Hepatocyte (in vitro differentiated cells): ENCODE data around the gene CACNB4. TPM values are rescaled to one million over a fixed set of nuclear protein-coding genes. Genes with fewer than 3 reads are reported as not detected.

ENCODE experiments used
- DNase-seq: peaks from one replicate; pipeline ENCODE4 v3.0.0-alpha.2; 2016; ENCODE audit warnings: low spot score
- H2AFZ ChIP-seq: fragments of 200-600 bp; sonication (generic); 2 replicates; pipeline ENCODE4 v1.6.0; 2016; ENCODE audit warnings: antibody characterized with exemption, mild to moderate bottlenecking
- H3K27ac ChIP-seq: fragments of 200-600 bp; sonication (generic); 2 replicates; pipeline ENCODE4 v1.5.1; 2016; ENCODE audit warnings: mild to moderate bottlenecking
- H3K27me3 ChIP-seq: fragments of 200-600 bp; sonication (generic); 2 replicates; pipeline ENCODE4 v1.6.1; 2016
- H3K36me3 ChIP-seq: fragments of 200-600 bp; sonication (generic); replicated peaks from 2 replicates; pipeline ENCODE4 v1.5.1; 2016; ENCODE audit warnings: low read depth; ENCODE audit not compliant: insufficient read depth
- H3K4me1 ChIP-seq: fragments of 200-600 bp; sonication (generic); 2 replicates; pipeline ENCODE4 v1.5.1; 2016; ENCODE audit warnings: mild to moderate bottlenecking, moderate library complexity; ENCODE audit not compliant: insufficient read depth
- H3K4me2 ChIP-seq: fragments of 200-600 bp; sonication (generic); 2 replicates; pipeline ENCODE4 v1.6.0; 2016
- H3K4me3 ChIP-seq: fragments of 200-600 bp; sonication (generic); 2 replicates; pipeline ENCODE4 v1.5.1; 2016; ENCODE audit warnings: mild to moderate bottlenecking
- H3K79me2 ChIP-seq: fragments of 200-600 bp; sonication (generic); 2 replicates; pipeline ENCODE4 v1.6.0; 2017; ENCODE audit warnings: mild to moderate bottlenecking
- H3K9me2 ChIP-seq: fragments of 200-600 bp; sonication (generic); replicated peaks from 2 replicates; pipeline ENCODE4 v1.6.0; 2017; ENCODE audit warnings: mild to moderate bottlenecking; ENCODE audit not compliant: insufficient read depth
- H3K9me3 ChIP-seq: fragments of 200-600 bp; sonication (generic); 2 replicates; pipeline ENCODE4 v1.5.1; 2016; ENCODE audit warnings: low read depth, mild to moderate bottlenecking
- H4K20me1 ChIP-seq: fragments of 200-600 bp; sonication (generic); 2 replicates; pipeline ENCODE4 v1.6.0; 2016; ENCODE audit warnings: mild to moderate bottlenecking; ENCODE audit not compliant: insufficient read depth, poor library complexity, severe bottlenecking
- CTCF ChIP-seq: fragments of 200-600 bp; sonication (generic); IDR thresholded peaks from 2 replicates; pipeline ENCODE4 v1.5.1; 2016; ENCODE audit warnings: antibody characterized with exemption, mild to moderate bottlenecking; ENCODE audit not compliant: poor library complexity
- EZH2 ChIP-seq: fragments of 200-600 bp; sonication (generic); IDR thresholded peaks from 2 replicates; pipeline ENCODE4 v1.6.1; 2016; ENCODE audit warnings: antibody characterized with exemption, mild to moderate bottlenecking, borderline replicate concordance
- EZH2phosphoT487 ChIP-seq: fragments of 200-600 bp; sonication (generic); IDR thresholded peaks from one replicate; pipeline ENCODE4 v1.6.1; 2018; ENCODE audit warnings: antibody characterized with exemption, mild to moderate bottlenecking, low read depth, moderate library complexity; ENCODE audit not compliant: unreplicated experiment, severe bottlenecking
- WGBS: methylation state at CpG from one replicate; pipeline ENCODE4 v1.1.6; 2016; ENCODE audit warnings: low lambda C conversion rate; ENCODE audit errors: missing lambda C conversion rate; 5-methylcytosine and 5-hydroxymethylcytosine counted together
- polyA plus RNA-seq: library from polyadenylated mRNA; unstranded; fragments of >200 nt; fragmentation: Nextera tagmentation; extraction: Ambion mirVana; gene quantifications from 2 replicates; pipeline ENCODE4 v1.2.1, GENCODE V29; 2016
- total RNA-seq: library from RNA; depleted of rRNA; stranded (reverse); fragments of >200 nt; gene quantifications from 2 replicates; pipeline ENCODE4 v1.2.3, GENCODE V29; 2014

Gene CACNB4
- total and polyA plus RNA-seq, 2 experiments from 2014 or later = 0.85 to 4.0 TPM

DNA sequence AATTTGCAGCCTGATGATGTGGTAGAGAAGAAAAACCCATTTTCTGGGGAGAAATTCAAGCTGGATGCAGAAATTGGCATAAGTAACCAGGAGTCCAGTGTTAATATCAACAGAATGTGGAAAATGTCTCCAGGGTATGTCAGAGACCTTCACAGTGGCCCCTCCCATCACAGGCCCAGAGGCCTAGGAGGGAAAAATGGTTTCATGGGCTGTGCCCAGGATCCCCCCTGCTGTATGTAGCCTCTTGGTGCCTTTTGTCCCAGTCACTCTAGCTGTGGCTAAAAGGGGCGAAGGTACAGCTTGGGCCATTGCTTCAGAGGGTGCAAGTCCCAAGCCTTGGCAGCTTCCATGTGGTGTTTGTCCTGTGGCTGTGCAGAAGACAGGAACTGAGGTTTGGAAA lies 40.2 kb downstream of the CACNB4 start:
- H3K4me1 ChIP-seq = no peaks in the 10 kb centered on the region
- no peak for DNase-seq
- H3K36me3 ChIP-seq = no peaks in the 10 kb centered on the region
- H3K9me3 ChIP-seq = no peaks in the 10 kb centered on the region
- no peaks in the 10 kb centered on the region for H3K9me2 ChIP-seq
- H3K4me3 ChIP-seq = no peak overlapping the region
- H3K4me2 ChIP-seq = no peak overlapping the region
- no peak overlapping the region for H3K27ac ChIP-seq
- WGBS = 56% methylated on average over 1 of the region's 1 CpG
- no peaks in the 10 kb centered on the region for H3K27me3 ChIP-seq
- H4K20me1 ChIP-seq = no peaks in the 10 kb centered on the region
- no peak overlapping the region for H2AFZ ChIP-seq
- H3K79me2 ChIP-seq = no peaks in the 10 kb centered on the region
- TF ChIP-seq EZH2 = no peak
- no peak for TF ChIP-seq EZH2phosphoT487
- no peak for TF ChIP-seq CTCF

DNA sequence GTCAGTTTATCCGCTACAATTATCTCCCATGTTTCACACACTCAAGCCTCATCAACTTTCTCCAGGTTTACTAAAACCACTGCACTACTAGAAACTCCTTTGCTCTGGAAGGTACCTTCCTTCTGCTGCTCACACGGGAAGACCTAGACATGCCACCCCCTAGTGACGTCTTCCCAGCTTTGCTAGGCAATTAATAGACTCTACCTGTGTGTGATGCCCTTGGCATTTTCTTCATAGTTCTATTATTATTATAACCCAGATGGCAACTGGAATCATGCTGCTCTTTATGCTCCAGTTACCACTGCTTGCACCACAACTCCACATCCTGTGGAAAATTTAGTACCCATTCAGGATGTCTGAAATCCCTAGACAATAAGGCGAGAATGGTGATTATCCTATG lies 42.4 kb downstream of the CACNB4 start:
- TF ChIP-seq EZH2phosphoT487 = no peak
- TF ChIP-seq CTCF = no peak
- TF ChIP-seq EZH2 = no peak
- H3K4me2 ChIP-seq = no peak overlapping the region
- H3K27me3 ChIP-seq = no peaks in the 10 kb centered on the region
- no peak overlapping the region for H3K4me3 ChIP-seq
- no peak overlapping the region for H3K27ac ChIP-seq
- H3K4me1 ChIP-seq = no peaks in the 10 kb centered on the region
- 71% methylated on average over 4 of the region's 4 CpGs for WGBS
- no peaks in the 10 kb centered on the region for H3K79me2 ChIP-seq
- no peaks in the 10 kb centered on the region for H3K9me3 ChIP-seq
- DNase-seq = no peak
- no peaks in the 10 kb centered on the region for H3K9me2 ChIP-seq
- H2AFZ ChIP-seq = no peak overlapping the region
- no peaks in the 10 kb centered on the region for H4K20me1 ChIP-seq
- H3K36me3 ChIP-seq = no peaks in the 10 kb centered on the region

GRCh38 chr2:152055366-152056108 lies 43.3 kb downstream of the CACNB4 start:
- no peaks in the 10 kb centered on the region for H4K20me1 ChIP-seq
- H3K27ac ChIP-seq = no peak overlapping the region
- no peaks in the 10 kb centered on the region for H3K27me3 ChIP-seq
- DNase-seq = no peak
- no peaks in the 10 kb centered on the region for H3K9me3 ChIP-seq
- 81% methylated on average over 8 of the region's 8 CpGs for WGBS
- no peak overlapping the region for H3K4me2 ChIP-seq
- H3K4me3 ChIP-seq = no peak overlapping the region
- H3K36me3 ChIP-seq = no peaks in the 10 kb centered on the region
- TF ChIP-seq EZH2 = no peak
- TF ChIP-seq CTCF = no peak
- TF ChIP-seq EZH2phosphoT487 = no peak
- no peaks in the 10 kb centered on the region for H3K4me1 ChIP-seq
- no peaks in the 10 kb centered on the region for H3K79me2 ChIP-seq
- H3K9me2 ChIP-seq = no peaks in the 10 kb centered on the region
- H2AFZ ChIP-seq = no peak overlapping the region
